Lower lobe of right lung (tissue), 2 donors: ENCODE data around the gene SIM1. TPM values are rescaled to one million over a fixed set of nuclear protein-coding genes. Genes with fewer than 3 reads are reported as not detected.

Experiments
- ATAC-seq, 2 donors: fragments of 200-7000 bp; cut with Tn5 transposase; one replicate each; pipeline ENCODE4 v1.9.1; 2020 to 2022; ENCODE audit warnings: mild to moderate bottlenecking in 2 of 2, moderate library complexity in 2 of 2
- DNase-seq: peaks from one replicate; pipeline ENCODE4 v3.0.0-alpha.2; 2020
- H3K27ac ChIP-seq: fragments of 200-600 bp; one replicate; pipeline ENCODE4 v1.8.0; 2022
- H3K27me3 ChIP-seq: fragments of 200-600 bp; one replicate; pipeline ENCODE4 v1.8.0; 2022; ENCODE audit warnings: low read depth
- H3K36me3 ChIP-seq: fragments of 200-600 bp; one replicate; pipeline ENCODE4 v1.8.0; 2022; ENCODE audit warnings: mild to moderate bottlenecking
- H3K4me1 ChIP-seq: fragments of 200-600 bp; one replicate; pipeline ENCODE4 v1.8.0; 2022
- H3K4me3 ChIP-seq: fragments of 200-600 bp; one replicate; pipeline ENCODE4 v1.8.0; 2022; ENCODE audit warnings: mild to moderate bottlenecking
- H3K9me3 ChIP-seq: fragments of 200-600 bp; one replicate; pipeline ENCODE4 v1.8.0; 2022
- CTCF ChIP-seq: fragments of 200-600 bp; IDR thresholded peaks from one replicate; pipeline ENCODE4 v1.8.0; 2022; ENCODE audit warnings: antibody characterized with exemption, mild to moderate bottlenecking
- intact Hi-C: fragments of 100-400 bp; cut with DNase I; formaldehyde crosslinking; loops from one replicate; pipeline ENCODE4 v1.11.0; 2022
- total RNA-seq: library from RNA; stranded (reverse); fragmentation: NEBNext Ultra II Directional; extraction: Animal tissue kit (Norgen Biotek cat#: 25700); gene quantifications from one replicate; pipeline ENCODE4 v1.2.1, GENCODE V29; 2021
- donor health status: DM: no; HTN: yes; CAD: no; lungs with severe emphysema.

SIM1 gene
- total RNA-seq, 1 donor from 2014 or later: not detected

- Histone ChIP-seq H3K9me3 (no peaks in the 10 kb centered on the region), H3K4me1 (no peaks in the 10 kb centered on the region), H3K4me3 (no peak overlapping the region), H3K27me3 (no peaks in the 10 kb centered on the region), H3K27ac (no peak overlapping the region), H3K36me3 (peaks cover 21% of the 10 kb centered on the region)
- intact Hi-C loops: no loop called here
- no peak for TF ChIP-seq CTCF
- no peak for ATAC-seq
- DNase-seq: no peak
Measured at GRCh38 chr6:100504786-100505737, 40.3 kb upstream of the SIM1 start.

DNA sequence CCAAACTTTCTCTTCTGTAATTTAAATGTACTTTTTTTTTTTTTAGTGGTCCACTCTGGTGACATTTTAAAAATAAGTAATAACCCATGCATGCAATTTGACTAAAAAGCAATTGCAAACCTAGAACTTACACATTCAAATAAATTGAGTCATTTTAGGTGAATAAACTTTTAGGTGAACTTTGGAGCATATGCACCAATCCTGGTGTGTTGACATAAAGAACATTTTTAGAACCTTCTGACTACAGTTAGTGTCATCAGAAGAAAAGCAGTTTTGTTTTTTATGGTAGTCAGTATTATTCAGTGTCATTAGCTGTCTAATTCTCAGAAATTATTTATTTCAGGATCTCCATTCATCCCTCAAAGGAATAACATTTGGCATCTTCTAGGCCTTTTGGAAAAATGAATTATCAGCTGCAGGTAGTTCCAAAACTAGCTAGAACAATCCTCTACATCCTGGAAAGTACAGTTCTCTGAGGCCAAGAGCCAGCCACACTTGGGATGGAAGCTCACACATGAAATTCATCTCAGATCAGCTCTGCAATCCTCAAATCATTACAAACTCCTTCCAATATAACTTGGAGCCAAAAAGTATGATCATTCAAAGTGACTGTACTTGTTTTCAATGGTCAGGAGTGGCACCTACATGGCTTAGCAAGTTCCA is 38.5 kb upstream of the SIM1 start:
- TF ChIP-seq CTCF: no peak
- H3K36me3 ChIP-seq: peaks cover 2% of the 10 kb centered on the region
- no peaks in the 10 kb centered on the region for H3K9me3 ChIP-seq
- no peak for DNase-seq
- no peak overlapping the region for H3K27ac ChIP-seq
- no peaks in the 10 kb centered on the region for H3K4me1 ChIP-seq
- intact Hi-C loops: no loop called here
- no peaks in the 10 kb centered on the region for H3K27me3 ChIP-seq
- H3K4me3 ChIP-seq: no peak overlapping the region
- no peak for ATAC-seq

GRCh38 chr6:100493206-100493888 is 28.6 kb upstream of the SIM1 start:
- H3K36me3 ChIP-seq: no peaks in the 10 kb centered on the region
- H3K4me1 ChIP-seq: no peaks in the 10 kb centered on the region
- no peak overlapping the region for H3K4me3 ChIP-seq
- H3K27ac ChIP-seq: no peak overlapping the region
- ATAC-seq: no peak
- DNase-seq: no peak
- H3K9me3 ChIP-seq: no peaks in the 10 kb centered on the region
- intact Hi-C loops: no loop called here
- TF ChIP-seq CTCF: no peak
- no peaks in the 10 kb centered on the region for H3K27me3 ChIP-seq

DNA sequence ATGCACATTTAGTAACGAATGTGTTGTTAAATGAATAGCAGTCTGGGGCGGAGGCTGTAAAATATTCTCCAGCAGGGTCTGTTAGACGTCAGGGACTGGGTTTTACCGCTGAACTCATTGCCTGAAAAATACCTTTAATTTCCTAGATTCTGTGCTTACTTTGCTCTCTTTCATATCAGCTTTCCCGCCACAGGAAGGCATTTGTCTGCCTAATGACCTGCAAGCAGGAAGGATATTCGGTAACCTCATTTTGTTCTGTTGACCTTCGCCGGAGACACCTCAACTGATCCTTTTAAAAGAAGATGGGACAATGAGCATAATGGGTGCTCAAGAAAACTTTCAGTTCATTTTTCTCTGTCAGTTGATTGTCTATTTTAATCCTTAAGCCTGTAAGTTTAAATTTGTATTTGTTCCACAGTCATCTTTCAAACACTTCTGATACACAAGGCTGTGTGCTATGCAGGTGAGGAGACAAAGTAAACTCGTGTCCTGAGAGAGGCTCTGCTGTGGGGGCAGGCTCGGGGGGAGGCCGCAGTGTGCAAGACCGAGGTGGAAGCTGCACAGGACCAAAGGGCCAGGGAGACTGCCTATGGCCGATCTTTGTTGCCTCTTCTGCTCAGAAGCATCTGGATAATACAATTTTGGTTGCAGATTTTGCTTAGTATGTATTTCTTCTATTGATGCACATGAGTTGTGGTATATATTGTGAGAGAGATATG is 27.4 kb upstream of the SIM1 start:
- no peaks in the 10 kb centered on the region for H3K9me3 ChIP-seq
- no peaks in the 10 kb centered on the region for H3K27me3 ChIP-seq
- ATAC-seq (no peak), DNase-seq (no peak)
- intact Hi-C loops: no loop called here
- no peaks in the 10 kb centered on the region for H3K36me3 ChIP-seq
- no peak overlapping the region for H3K27ac ChIP-seq
- no peak for TF ChIP-seq CTCF
- no peaks in the 10 kb centered on the region for H3K4me1 ChIP-seq
- no peak overlapping the region for H3K4me3 ChIP-seq

DNA sequence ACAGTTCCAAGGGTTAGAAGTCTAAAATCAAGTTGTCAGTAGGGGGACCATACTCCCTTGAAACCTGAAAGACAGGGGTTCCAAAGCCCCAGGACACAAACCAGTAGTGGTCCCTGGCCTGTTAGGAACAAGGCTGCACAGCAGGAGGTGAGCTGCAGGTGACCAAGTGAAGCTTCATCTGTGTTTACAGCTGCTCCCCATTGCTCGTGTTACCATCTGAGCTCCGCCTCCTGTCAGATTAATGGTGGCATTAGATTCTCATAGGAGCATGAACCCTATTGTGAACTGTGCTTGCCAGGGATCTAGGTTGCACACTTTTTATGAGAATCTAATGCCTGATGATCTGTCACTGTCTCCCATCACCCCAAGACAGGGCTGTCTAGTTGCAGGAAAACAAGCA is 25.3 kb upstream of the SIM1 start:
- intact Hi-C loops: no loop called here
- Histone ChIP-seq H3K4me1 (no peaks in the 10 kb centered on the region), H3K36me3 (no peaks in the 10 kb centered on the region), H3K27ac (no peak overlapping the region), H3K9me3 (no peaks in the 10 kb centered on the region), H3K4me3 (no peak overlapping the region), H3K27me3 (peaks cover 10% of the 10 kb centered on the region)
- ATAC-seq: no peak
- no peak for DNase-seq
- no peak for TF ChIP-seq CTCF
